K562 (cell line): ENCODE results near the gene ZC3H7B. TPM values are rescaled to one million over a fixed set of nuclear protein-coding genes. Genes with fewer than 3 reads are reported as not detected.

Source experiments
- CBX5 ChIP-seq: IDR thresholded peaks from 2 replicates; pipeline ENCODE4 v1.6.1; 2014; ENCODE audit warnings: low read depth, borderline replicate concordance
- CCNT2 ChIP-seq: IDR thresholded peaks from 2 replicates; pipeline ENCODE4 v1.6.1; 2011; ENCODE audit warnings: borderline replicate concordance, low read depth, mild to moderate bottlenecking, moderate library complexity, mixed read lengths, low read length; ENCODE audit not compliant: insufficient read length; ENCODE audit errors: extremely low read depth
- CTBP1 ChIP-seq: fragments of 450-650 bp; IDR thresholded peaks from 2 replicates; pipeline ENCODE4 v1.6.1; 2016; ENCODE audit warnings: borderline replicate concordance
- NCOR1 ChIP-seq: fragments of 450-650 bp; IDR thresholded peaks from 2 replicates; pipeline ENCODE4 v1.6.1; 2016; ENCODE audit warnings: mild to moderate bottlenecking, moderate library complexity
- PURB ChIP-seq: sonication (generic); formaldehyde crosslinking; IDR thresholded peaks from 2 replicates; pipeline ENCODE4 v1.9.0; 2021; ENCODE audit warnings: low read depth, mild to moderate bottlenecking, missing genetic modification reagents
- SAFB2 ChIP-seq: fragments of 200-400 bp; formaldehyde crosslinking; IDR thresholded peaks from 2 replicates; pipeline ENCODE4 v1.6.1; 2018; ENCODE audit warnings: borderline replicate concordance, low read length, low read depth, moderate library complexity; ENCODE audit not compliant: severe bottlenecking
- SPI1 ChIP-seq: IDR thresholded peaks from 2 replicates; pipeline ENCODE4 v1.6.1; 2011; ENCODE audit warnings: low read depth, low read length, control low read depth, borderline replicate concordance
- TCF7 ChIP-seq: sonication (generic); IDR thresholded peaks from 2 replicates; pipeline ENCODE4 v1.6.1; 2016; ENCODE audit warnings: antibody characterized with exemption, borderline replicate concordance
- TEAD2 ChIP-seq: fragments of 450-650 bp; IDR thresholded peaks from 2 replicates; pipeline ENCODE4 v1.6.1; 2016; ENCODE audit warnings: missing genetic modification characterization, control low read depth, missing compliant biosample characterization
- TSC22D4 ChIP-seq: fragments of 450-650 bp; IDR thresholded peaks from 2 replicates; pipeline ENCODE4 v1.6.1; 2016; ENCODE audit warnings: missing genetic modification characterization, missing biosample characterization, control low read depth
- ZNF232 ChIP-seq: sonication (generic); formaldehyde crosslinking; IDR thresholded peaks from 2 replicates; pipeline ENCODE4 v1.8.0; 2022; ENCODE audit warnings: mild to moderate bottlenecking, missing genetic modification reagents
- ZNF253 ChIP-seq: fragments of 250-450 bp; sonication (Bioruptor Pico); conservative IDR thresholded peaks from 2 replicates; pipeline ENCODE4 v1.6.1; 2021; ENCODE audit warnings: mild to moderate bottlenecking
- ZNF274 ChIP-seq: IDR thresholded peaks from 2 replicates; pipeline ENCODE4 v1.6.1; 2011; ENCODE audit warnings: low read depth, mild to moderate bottlenecking, low read length, moderate library complexity, borderline replicate concordance
- ZNF354B ChIP-seq: fragments of 250-450 bp; sonication (Bioruptor Pico); IDR thresholded peaks from 2 replicates; pipeline ENCODE4 v1.4.0; 2020
- ZNF436 ChIP-seq: fragments of 250-450, 450-650 bp; sonication (Bioruptor Pico); formaldehyde crosslinking; IDR thresholded peaks from 2 replicates; pipeline ENCODE4 v1.7.0; 2020; ENCODE audit warnings: mild to moderate bottlenecking
- ZNF785 ChIP-seq: fragments of 250-450 bp; sonication (Bioruptor Pico); IDR thresholded peaks from 2 replicates; pipeline ENCODE4 v1.4.0; 2020; ENCODE audit warnings: mild to moderate bottlenecking
- polyA plus RNA-seq, 8 experiments: library from polyadenylated mRNA; depleted of rRNA in 4 of 8; stranded (reverse) in 5 of 8; unstranded in 3 of 8; fragments of >200 nt; fragmentation: Nextera tagmentation in 2 of 8; fragmentation: Illumina TruSeq in 1 of 8; extraction: Ambion mirVana in 2 of 8; extraction: Trizol in 1 of 8; gene quantifications; 2 replicates each; pipeline versions ENCODE4 v1.2.1 to v1.2.3, GENCODE V29; 2011 to 2014; ENCODE audit warnings: inconsistent platforms in 1 of 8, missing spikeins in 1 of 8
- total RNA-seq, 7 experiments: library from RNA; depleted of rRNA in 6 of 7; stranded (reverse); fragments of >200 nt in 6 of 7; fragmentation: Illumina TruSeq in 2 of 7; extraction: Trizol in 2 of 7; gene quantifications; 2 replicates each; pipeline versions ENCODE4 v1.2.1 to v1.2.3, GENCODE V29; 2011 to 2021; ENCODE audit warnings: low replicate concordance in 1 of 7
- TF ChIP-seq, protein P1 (sequence below), 3 experiments: IDR thresholded peaks in 2 of 3; conservative IDR thresholded peaks in 1 of 3; 2 replicates each; pipeline ENCODE4 v1.5.1; 2011 to 2012; ENCODE audit warnings: low read length in 3 of 3, mild to moderate bottlenecking in 3 of 3, control low read depth in 2 of 3, improper control_type of control experiment in 1 of 3, inconsistent platforms in 1 of 3, low read depth in 1 of 3, mixed read lengths in 1 of 3, moderate library complexity in 1 of 3; ENCODE audit not compliant: insufficient read depth in 2 of 3
- TF ChIP-seq, protein P2 (sequence below): fragments of 450-650 bp; IDR thresholded peaks from 2 replicates; pipeline ENCODE4 v1.6.1; 2018; ENCODE audit not compliant: partially characterized antibody
- TF ChIP-seq, protein P3 (sequence below): fragments of 250-450 bp; sonication (Bioruptor Pico); IDR thresholded peaks from 2 replicates; pipeline ENCODE4 v1.4.0; 2020; ENCODE audit warnings: borderline replicate concordance
- TF ChIP-seq, protein P4 (sequence below): fragments of 250-450 bp; sonication (Bioruptor Pico); IDR thresholded peaks from 2 replicates; pipeline ENCODE4 v1.4.0; 2020; ENCODE audit warnings: mild to moderate bottlenecking, moderate library complexity

The ZC3H7B gene
- total and polyA plus RNA-seq, 9 of the 15 experiments (the other 6 are each of a cell fraction or from before 2014, with no cell fraction given): 0.07 to 49.8 (median 26.8) TPM

DNA sequence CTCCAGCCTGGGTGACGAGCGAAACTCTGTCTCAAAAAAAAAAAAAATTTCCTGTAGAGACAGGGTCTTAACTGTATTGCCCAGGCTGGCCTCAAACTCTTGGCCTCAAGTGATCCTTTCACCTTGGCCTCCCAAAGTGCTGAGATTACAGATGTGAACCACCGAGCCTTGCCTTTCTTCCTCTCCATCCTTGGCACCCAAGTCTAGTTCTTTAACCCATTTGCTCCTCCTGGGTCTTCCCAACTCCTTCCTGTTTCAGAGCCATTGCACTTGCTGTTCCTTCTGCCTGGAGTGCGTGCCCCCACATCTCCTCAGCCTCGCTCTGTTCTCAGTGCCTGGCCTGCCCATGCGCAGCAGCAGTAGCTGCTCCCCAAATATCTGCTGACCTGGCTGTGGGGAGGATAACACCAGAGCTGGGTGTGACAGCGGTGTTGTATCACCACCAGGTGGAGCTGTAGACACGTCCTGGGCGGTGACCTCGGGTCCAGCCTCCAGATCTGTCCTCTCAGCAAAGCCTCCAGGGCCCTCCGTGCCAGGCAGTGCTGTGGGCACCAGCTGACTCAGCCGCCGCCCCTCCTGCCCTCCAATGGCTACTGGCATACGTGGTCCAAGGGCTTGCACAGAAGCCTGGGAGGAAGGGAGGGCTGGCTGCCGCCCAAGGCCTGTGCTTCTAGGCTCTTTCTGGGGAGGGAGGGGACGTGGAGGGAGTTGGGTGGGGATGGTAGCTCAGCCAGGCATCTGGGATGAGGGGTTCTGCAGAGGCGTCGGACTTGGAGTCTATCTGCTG is 102.4 kb downstream of the ZC3H7B start (continued):
- TF ChIP-seq PURB (CRISPR knock-in tag) (no peak), NCOR1 (no peak), ZNF354B (CRISPR knock-in tag) (no peak), TSC22D4 (tag) (no peak), CBX5 (no peak), SPI1 (no peak), ZNF274 (no peak), TEAD2 (tag) (no peak), ZNF253 (CRISPR knock-in tag) (no peak), TCF7 (no peak), CTBP1 (peak; percentile 48; the same call in 1 of the 2 replicates), ZNF436 (CRISPR knock-in tag) (no peak), SAFB2 (no peak), ZNF785 (no peak), ZNF232 (CRISPR knock-in tag) (no peak), CCNT2 (no peak)
- TF ChIP-seq, protein P1, sequence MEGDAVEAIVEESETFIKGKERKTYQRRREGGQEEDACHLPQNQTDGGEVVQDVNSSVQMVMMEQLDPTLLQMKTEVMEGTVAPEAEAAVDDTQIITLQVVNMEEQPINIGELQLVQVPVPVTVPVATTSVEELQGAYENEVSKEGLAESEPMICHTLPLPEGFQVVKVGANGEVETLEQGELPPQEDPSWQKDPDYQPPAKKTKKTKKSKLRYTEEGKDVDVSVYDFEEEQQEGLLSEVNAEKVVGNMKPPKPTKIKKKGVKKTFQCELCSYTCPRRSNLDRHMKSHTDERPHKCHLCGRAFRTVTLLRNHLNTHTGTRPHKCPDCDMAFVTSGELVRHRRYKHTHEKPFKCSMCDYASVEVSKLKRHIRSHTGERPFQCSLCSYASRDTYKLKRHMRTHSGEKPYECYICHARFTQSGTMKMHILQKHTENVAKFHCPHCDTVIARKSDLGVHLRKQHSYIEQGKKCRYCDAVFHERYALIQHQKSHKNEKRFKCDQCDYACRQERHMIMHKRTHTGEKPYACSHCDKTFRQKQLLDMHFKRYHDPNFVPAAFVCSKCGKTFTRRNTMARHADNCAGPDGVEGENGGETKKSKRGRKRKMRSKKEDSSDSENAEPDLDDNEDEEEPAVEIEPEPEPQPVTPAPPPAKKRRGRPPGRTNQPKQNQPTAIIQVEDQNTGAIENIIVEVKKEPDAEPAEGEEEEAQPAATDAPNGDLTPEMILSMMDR (IDR thresholded peaks at IDR 0.05 in 2 of 3, conservative IDR thresholded peaks at IDR 0.05 in 1 of 3; ENCODE audit: insufficient read depth in 2 of 3, low read depth in 1 of 3, low read length in 3 of 3): peak; percentile 87 to 90 (median 89)
- TF ChIP-seq, protein P2, sequence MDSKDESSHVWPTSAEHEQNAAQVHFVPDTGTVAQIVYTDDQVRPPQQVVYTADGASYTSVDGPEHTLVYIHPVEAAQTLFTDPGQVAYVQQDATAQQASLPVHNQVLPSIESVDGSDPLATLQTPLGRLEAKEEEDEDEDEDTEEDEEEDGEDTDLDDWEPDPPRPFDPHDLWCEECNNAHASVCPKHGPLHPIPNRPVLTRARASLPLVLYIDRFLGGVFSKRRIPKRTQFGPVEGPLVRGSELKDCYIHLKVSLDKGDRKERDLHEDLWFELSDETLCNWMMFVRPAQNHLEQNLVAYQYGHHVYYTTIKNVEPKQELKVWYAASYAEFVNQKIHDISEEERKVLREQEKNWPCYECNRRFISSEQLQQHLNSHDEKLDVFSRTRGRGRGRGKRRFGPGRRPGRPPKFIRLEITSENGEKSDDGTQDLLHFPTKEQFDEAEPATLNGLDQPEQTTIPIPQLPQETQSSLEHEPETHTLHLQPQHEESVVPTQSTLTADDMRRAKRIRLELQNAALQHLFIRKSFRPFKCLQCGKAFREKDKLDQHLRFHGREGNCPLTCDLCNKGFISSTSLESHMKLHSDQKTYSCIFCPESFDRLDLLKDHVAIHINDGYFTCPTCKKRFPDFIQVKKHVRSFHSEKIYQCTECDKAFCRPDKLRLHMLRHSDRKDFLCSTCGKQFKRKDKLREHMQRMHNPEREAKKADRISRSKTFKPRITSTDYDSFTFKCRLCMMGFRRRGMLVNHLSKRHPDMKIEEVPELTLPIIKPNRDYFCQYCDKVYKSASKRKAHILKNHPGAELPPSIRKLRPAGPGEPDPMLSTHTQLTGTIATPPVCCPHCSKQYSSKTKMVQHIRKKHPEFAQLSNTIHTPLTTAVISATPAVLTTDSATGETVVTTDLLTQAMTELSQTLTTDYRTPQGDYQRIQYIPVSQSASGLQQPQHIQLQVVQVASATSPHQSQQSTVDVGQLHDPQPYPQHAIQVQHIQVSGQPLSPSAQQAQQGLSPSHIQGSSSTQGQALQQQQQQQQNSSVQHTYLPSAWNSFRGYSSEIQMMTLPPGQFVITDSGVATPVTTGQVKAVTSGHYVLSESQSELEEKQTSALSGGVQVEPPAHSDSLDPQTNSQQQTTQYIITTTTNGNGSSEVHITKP: no peak
- TF ChIP-seq, protein P3, sequence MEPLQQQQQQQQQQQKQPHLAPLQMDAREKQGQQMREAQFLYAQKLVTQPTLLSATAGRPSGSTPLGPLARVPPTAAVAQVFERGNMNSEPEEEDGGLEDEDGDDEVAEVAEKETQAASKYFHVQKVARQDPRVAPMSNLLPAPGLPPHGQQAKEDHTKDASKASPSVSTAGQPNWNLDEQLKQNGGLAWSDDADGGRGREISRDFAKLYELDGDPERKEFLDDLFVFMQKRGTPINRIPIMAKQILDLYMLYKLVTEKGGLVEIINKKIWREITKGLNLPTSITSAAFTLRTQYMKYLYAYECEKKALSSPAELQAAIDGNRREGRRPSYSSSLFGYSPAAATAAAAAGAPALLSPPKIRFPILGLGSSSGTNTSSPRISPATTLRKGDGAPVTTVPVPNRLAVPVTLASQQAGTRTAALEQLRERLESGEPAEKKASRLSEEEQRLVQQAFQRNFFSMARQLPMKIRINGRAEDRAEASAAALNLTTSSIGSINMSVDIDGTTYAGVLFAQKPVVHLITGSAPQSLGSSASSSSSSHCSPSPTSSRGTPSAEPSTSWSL (CRISPR knock-in tag): no peak
- TF ChIP-seq, protein P4, sequence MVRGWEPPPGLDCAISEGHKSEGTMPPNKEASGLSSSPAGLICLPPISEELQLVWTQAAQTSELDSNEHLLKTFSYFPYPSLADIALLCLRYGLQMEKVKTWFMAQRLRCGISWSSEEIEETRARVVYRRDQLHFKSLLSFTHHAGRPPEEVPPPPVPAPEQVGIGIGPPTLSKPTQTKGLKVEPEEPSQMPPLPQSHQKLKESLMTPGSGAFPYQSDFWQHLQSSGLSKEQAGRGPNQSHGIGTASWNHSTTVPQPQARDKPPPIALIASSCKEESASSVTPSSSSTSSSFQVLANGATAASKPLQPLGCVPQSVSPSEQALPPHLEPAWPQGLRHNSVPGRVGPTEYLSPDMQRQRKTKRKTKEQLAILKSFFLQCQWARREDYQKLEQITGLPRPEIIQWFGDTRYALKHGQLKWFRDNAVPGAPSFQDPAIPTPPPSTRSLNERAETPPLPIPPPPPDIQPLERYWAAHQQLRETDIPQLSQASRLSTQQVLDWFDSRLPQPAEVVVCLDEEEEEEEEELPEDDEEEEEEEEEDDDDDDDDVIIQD (CRISPR knock-in tag): no peak
